ENCODE measurements around the gene RNF121.

The RNF121 gene

GRCh38 chr11:72010529-72011233 lies 81.8 kb downstream of the RNF121 start:
- no peak overlapping the region for H3K4me3 ChIP-seq (replicated peaks; ENCODE audit: low read depth, low read length)
- DNase-seq (ENCODE audit: extremely low read depth, low read depth) = no peak
- no peak for TF ChIP-seq CTCF (IDR thresholded peaks at IDR 0.05; ENCODE audit: low read depth, low read length, missing control alignments)

GRCh38 chr11:72012091-72012630 lies 83.3 kb downstream of the RNF121 start:
- H3K4me3 ChIP-seq (replicated peaks; ENCODE audit: low read depth, low read length) = no peak overlapping the region
- DNase-seq (ENCODE audit: extremely low read depth, low read depth) = no peak
- no peak for TF ChIP-seq CTCF (IDR thresholded peaks at IDR 0.05; ENCODE audit: low read depth, low read length, missing control alignments)

GRCh38 chr11:72012897-72013721 lies 84.3 kb downstream of the RNF121 start:
- DNase-seq (ENCODE audit: extremely low read depth, low read depth) = no peak

GRCh38 chr11:72013765-72014711 lies 85.2 kb downstream of the RNF121 start:
- DNase-seq (ENCODE audit: extremely low read depth, low read depth) = no peak
- no peak overlapping the region for H3K4me3 ChIP-seq (replicated peaks; ENCODE audit: low read depth, low read length)
- TF ChIP-seq CTCF (IDR thresholded peaks at IDR 0.05; ENCODE audit: low read depth, low read length, missing control alignments) = no peak

More at GRCh38 chr11:72012897-72013721, 84.3 kb downstream of the RNF121 start:
- H3K4me3 ChIP-seq (replicated peaks; ENCODE audit: low read depth, low read length) = no peak overlapping the region
- no peak for TF ChIP-seq CTCF (IDR thresholded peaks at IDR 0.05; ENCODE audit: low read depth, low read length, missing control alignments)

- TF ChIP-seq CTCF (IDR thresholded peaks at IDR 0.05; ENCODE audit: low read depth, low read length, missing control alignments) = no peak
- no peak for DNase-seq (ENCODE audit: extremely low read depth, low read depth)
- H3K4me3 ChIP-seq (replicated peaks; ENCODE audit: low read depth, low read length) = no peak overlapping the region
These were observed 86.0 kb downstream of the RNF121 start for GRCh38 chr11:72014761-72015320.
